Neural progenitor cell (in vitro differentiated cells): Measurements from ENCODE around the gene VPS45. TPM values are rescaled to one million over a fixed set of nuclear protein-coding genes. Genes with fewer than 3 reads are reported as not detected.

Source experiments
- DNase-seq: peaks from one replicate; pipeline ENCODE4 v3.0.0-alpha.2; 2016; ENCODE audit warnings: low spot score
- H2AFZ ChIP-seq: fragments of 200-600 bp; sonication (generic); replicated peaks from 2 replicates; pipeline ENCODE4 v1.6.1; 2016; ENCODE audit warnings: antibody characterized with exemption
- H3F3A ChIP-seq: fragments of 200-600 bp; sonication (generic); 2 replicates; pipeline ENCODE4 v1.6.1; 2016; ENCODE audit warnings: antibody characterized with exemption, low read depth
- H3K27ac ChIP-seq: fragments of 200-600 bp; sonication (generic); 2 replicates; pipeline ENCODE4 v1.5.1; 2016; ENCODE audit warnings: mild to moderate bottlenecking
- H3K27me3 ChIP-seq: fragments of 200-600 bp; sonication (generic); 2 replicates; pipeline ENCODE4 v1.6.1; 2016; ENCODE audit warnings: mild to moderate bottlenecking, moderate library complexity
- H3K36me3 ChIP-seq: fragments of 200-600 bp; sonication (generic); 2 replicates; pipeline ENCODE4 v1.5.1; 2016
- H3K4me1 ChIP-seq: fragments of 200-600 bp; sonication (generic); 2 replicates; pipeline ENCODE4 v1.6.1; 2016; ENCODE audit warnings: mixed run types
- H3K4me2 ChIP-seq: fragments of 200-600 bp; sonication (generic); 2 replicates; pipeline ENCODE4 v1.6.1; 2016
- H3K4me3 ChIP-seq: fragments of 200-600 bp; sonication (generic); 2 replicates; pipeline ENCODE4 v1.5.1; 2016
- H3K79me2 ChIP-seq: fragments of 200-600 bp; sonication (generic); 2 replicates; pipeline ENCODE4 v1.6.1; 2016; ENCODE audit warnings: low read depth
- H3K9ac ChIP-seq: fragments of 200-600 bp; sonication (generic); 2 replicates; pipeline ENCODE4 v1.6.1; 2016
- H3K9me3 ChIP-seq: fragments of 200-600 bp; sonication (generic); 2 replicates; pipeline ENCODE4 v1.5.1; 2016; ENCODE audit warnings: low read depth
- H4K20me1 ChIP-seq: fragments of 200-600 bp; sonication (generic); 2 replicates; pipeline ENCODE4 v1.6.1; 2016; ENCODE audit warnings: low read depth
- H3K27ac Mint-ChIP-seq: 3 replicates; pipeline ENCODE4 v1.8.0; 2021; ENCODE audit warnings: mixed read lengths
- H3K27me3 Mint-ChIP-seq: 2 replicates; pipeline ENCODE4 v1.8.0; 2022; ENCODE audit warnings: low read depth, mild to moderate bottlenecking, inconsistent platforms, moderate library complexity, mixed read lengths; ENCODE audit not compliant: insufficient read depth
- H3K36me3 Mint-ChIP-seq: 3 replicates; pipeline ENCODE4 v1.8.0; 2021; ENCODE audit warnings: mixed read lengths
- H3K4me1 Mint-ChIP-seq: 3 replicates; pipeline ENCODE4 v1.8.0; 2021; ENCODE audit warnings: mixed read lengths
- H3K4me3 Mint-ChIP-seq: 3 replicates; pipeline ENCODE4 v1.8.0; 2021; ENCODE audit warnings: mild to moderate bottlenecking, moderate library complexity, mixed read lengths
- H3K9me3 Mint-ChIP-seq: 3 replicates; pipeline ENCODE4 v1.8.0; 2020; ENCODE audit warnings: mixed read lengths
- EZH2 ChIP-seq: fragments of 200-600 bp; sonication (generic); IDR thresholded peaks from 2 replicates; pipeline ENCODE4 v1.6.1; 2017; ENCODE audit warnings: antibody characterized with exemption, mild to moderate bottlenecking, moderate library complexity
- EZH2phosphoT487 ChIP-seq: fragments of 200-600 bp; sonication (generic); IDR thresholded peaks from 2 replicates; pipeline ENCODE4 v1.6.1; 2017; ENCODE audit warnings: antibody characterized with exemption
- total RNA-seq: library from RNA; depleted of rRNA; stranded (reverse); fragments of >200 nt; gene quantifications from 2 replicates; pipeline ENCODE4 v1.2.3, GENCODE V29; 2015; ENCODE audit warnings: low replicate concordance
- TF ChIP-seq, protein P1 (sequence below): fragments of 200-600 bp; sonication (generic); IDR thresholded peaks from 2 replicates; pipeline ENCODE4 v1.5.1; 2017; ENCODE audit warnings: antibody characterized with exemption, mild to moderate bottlenecking

Gene VPS45
- total RNA-seq, 1 donor from 2014 or later, result 68.7 TPM

DNA sequence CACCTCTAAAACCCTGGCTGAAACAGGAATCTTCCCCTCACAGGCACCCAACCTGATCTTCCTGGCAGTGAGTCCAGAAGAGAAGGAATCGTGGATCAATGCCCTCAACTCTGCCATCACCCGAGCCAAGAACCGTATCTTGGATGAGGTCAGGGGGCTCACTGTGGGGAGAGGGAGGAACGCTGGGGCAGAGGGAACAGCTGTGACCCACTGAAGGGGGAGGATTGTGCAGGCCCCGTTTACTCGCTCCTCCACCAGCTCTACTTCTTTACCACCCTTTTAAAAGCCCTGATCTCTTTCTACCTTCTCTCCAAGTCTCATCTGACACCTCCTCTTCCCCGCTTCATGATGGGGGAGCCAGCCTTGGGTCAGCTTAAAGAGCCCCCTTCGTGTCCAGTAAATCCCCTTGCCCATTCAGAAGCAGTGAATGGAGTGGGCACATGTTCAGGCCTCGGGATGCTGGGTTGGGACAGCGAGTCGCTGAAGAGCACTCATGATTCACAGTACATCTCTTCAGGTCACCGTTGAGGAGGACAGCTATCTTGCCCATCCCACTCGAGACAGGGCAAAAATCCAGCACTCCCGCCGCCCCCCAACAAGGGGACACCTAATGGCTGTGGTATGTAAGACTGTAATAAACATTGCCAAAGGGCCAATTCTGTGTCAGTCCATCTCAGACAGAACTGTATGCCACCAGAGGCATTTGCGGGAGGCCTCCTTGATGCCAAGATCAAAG is 89.5 kb downstream of the VPS45 start:
- Mint-ChIP-seq H3K27me3 (peaks cover 6% of the 10 kb centered on the region), H3K36me3 (peaks cover 71% of the 10 kb centered on the region), H3K4me1 (peaks cover 30% of the 10 kb centered on the region)

DNA sequence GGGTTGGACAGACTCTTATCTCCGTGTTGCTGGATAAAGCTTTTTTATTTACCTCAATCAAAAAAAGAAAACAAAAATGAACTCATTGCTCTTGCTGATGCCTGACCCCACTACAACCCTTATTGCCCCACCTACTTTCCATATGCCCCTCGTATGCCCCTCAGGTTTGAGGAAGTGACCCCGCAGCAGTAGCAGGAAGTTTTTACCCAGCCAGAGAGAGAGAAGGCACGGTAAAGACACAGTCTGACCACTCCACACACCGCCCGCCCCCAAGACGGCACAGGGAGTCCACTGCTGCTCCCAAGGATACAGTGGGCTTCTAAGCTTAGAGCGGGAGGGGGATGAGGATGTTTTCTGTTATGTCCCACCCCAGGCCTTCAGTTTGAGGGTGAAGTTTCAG is 92.0 kb downstream of the VPS45 start:
- Histone ChIP-seq H2AFZ (no peak overlapping the region), H3K36me3 (peaks cover 7% of the 10 kb centered on the region), H4K20me1 (peaks cover 12% of the 10 kb centered on the region), H3F3A (peaks cover 36% of the 10 kb centered on the region), H3K27ac (peak overlapping the region; percentile 5), H3K79me2 (peaks cover 4% of the 10 kb centered on the region), H3K4me1 (peaks cover 25% of the 10 kb centered on the region), H3K9ac (no peak overlapping the region), H3K4me2 (no peak overlapping the region), H3K27me3 (no peaks in the 10 kb centered on the region), H3K9me3 (no peaks in the 10 kb centered on the region), H3K4me3 (no peak overlapping the region)
- Mint-ChIP-seq H3K27me3 (peaks cover 10% of the 10 kb centered on the region), H3K27ac (no peak overlapping the region), H3K4me1 (peaks cover 38% of the 10 kb centered on the region), H3K9me3 (no peaks in the 10 kb centered on the region), H3K36me3 (peaks cover 54% of the 10 kb centered on the region), H3K4me3 (no peak overlapping the region)
- no peak for DNase-seq
- TF ChIP-seq EZH2 (no peak), EZH2phosphoT487 (no peak)
- TF ChIP-seq, protein P1, sequence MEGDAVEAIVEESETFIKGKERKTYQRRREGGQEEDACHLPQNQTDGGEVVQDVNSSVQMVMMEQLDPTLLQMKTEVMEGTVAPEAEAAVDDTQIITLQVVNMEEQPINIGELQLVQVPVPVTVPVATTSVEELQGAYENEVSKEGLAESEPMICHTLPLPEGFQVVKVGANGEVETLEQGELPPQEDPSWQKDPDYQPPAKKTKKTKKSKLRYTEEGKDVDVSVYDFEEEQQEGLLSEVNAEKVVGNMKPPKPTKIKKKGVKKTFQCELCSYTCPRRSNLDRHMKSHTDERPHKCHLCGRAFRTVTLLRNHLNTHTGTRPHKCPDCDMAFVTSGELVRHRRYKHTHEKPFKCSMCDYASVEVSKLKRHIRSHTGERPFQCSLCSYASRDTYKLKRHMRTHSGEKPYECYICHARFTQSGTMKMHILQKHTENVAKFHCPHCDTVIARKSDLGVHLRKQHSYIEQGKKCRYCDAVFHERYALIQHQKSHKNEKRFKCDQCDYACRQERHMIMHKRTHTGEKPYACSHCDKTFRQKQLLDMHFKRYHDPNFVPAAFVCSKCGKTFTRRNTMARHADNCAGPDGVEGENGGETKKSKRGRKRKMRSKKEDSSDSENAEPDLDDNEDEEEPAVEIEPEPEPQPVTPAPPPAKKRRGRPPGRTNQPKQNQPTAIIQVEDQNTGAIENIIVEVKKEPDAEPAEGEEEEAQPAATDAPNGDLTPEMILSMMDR, result no peak

More for the DNA sequence above, 89.5 kb downstream of the VPS45 start:
- H3K9me3 Mint-ChIP-seq, result no peaks in the 10 kb centered on the region
- Histone ChIP-seq H2AFZ (no peak overlapping the region), H3K9me3 (no peaks in the 10 kb centered on the region), H4K20me1 (peaks cover 38% of the 10 kb centered on the region), H3K27ac (no peak overlapping the region), H3K4me1 (peaks cover 9% of the 10 kb centered on the region), H3K9ac (no peak overlapping the region), H3K79me2 (peaks cover 27% of the 10 kb centered on the region), H3K27me3 (no peaks in the 10 kb centered on the region), H3K4me2 (no peak overlapping the region), H3K4me3 (no peak overlapping the region), H3K36me3 (peaks cover 7% of the 10 kb centered on the region), H3F3A (peaks cover 11% of the 10 kb centered on the region)
- TF ChIP-seq, protein P1, result no peak
- no peak for TF ChIP-seq EZH2phosphoT487
- TF ChIP-seq EZH2, result no peak
- no peak overlapping the region for H3K4me3 Mint-ChIP-seq
- DNase-seq, result no peak
- H3K27ac Mint-ChIP-seq, result no peak overlapping the region

DNA sequence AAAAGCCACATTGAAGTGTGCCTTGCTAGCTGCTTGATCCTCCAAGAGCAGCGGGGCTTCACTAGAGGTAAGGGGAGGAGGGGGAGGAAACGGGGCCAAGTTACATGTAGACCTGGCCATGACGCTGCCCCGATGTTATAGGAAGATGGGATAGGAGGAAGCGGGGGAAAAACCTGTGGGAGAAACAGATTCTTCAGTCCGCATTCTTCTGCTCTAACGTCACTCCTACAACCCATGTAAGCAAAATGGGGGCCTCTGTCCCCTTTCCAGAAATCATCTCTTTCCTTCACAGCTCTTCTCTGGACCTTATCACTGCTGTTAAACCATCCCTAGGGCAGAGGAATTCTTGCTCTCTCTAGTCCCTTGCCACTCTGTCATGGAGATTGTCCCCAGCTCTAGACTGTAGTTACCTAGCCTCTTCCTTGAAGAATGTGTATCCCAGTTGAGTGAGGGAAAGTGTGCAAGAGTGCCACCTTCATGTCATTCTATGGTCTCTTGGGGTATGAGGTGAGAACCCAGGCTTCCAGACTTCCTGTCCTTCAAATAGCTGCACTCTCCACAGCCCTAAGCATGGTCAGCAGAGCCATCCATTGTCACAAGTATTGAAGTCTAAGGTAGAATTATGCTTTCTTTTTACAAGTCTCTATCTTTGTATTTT is 93.5 kb downstream of the VPS45 start:
- Histone ChIP-seq H3F3A (peaks cover 41% of the 10 kb centered on the region), H3K4me2 (no peak overlapping the region), H2AFZ (no peak overlapping the region), H3K4me3 (no peak overlapping the region), H3K4me1 (peaks cover 25% of the 10 kb centered on the region), H3K27ac (no peak overlapping the region), H3K27me3 (no peaks in the 10 kb centered on the region), H3K9ac (no peak overlapping the region), H3K36me3 (peaks cover 6% of the 10 kb centered on the region), H3K9me3 (no peaks in the 10 kb centered on the region), H4K20me1 (peaks cover 7% of the 10 kb centered on the region), H3K79me2 (no peaks in the 10 kb centered on the region)
- Mint-ChIP-seq H3K4me3 (no peak overlapping the region), H3K27me3 (peaks cover 10% of the 10 kb centered on the region), H3K4me1 (peaks cover 45% of the 10 kb centered on the region), H3K27ac (peak overlapping the region; percentile 99), H3K9me3 (no peaks in the 10 kb centered on the region), H3K36me3 (peaks cover 39% of the 10 kb centered on the region)
- TF ChIP-seq EZH2phosphoT487, result no peak
- no peak for TF ChIP-seq EZH2
- TF ChIP-seq, protein P1, result no peak
- DNase-seq, result no peak
